Eye (tissue), 1 donor: ENCODE results near the gene SLC10A7.

Source experiments
- DNase-seq: peaks from one replicate; pipeline ENCODE4 v3.0.0-alpha.2; 2015

The SLC10A7 gene

GRCh38 chr4:146294776-146295175 is 227.0 kb downstream of the SLC10A7 start:
- no peak for DNase-seq

GRCh38 chr4:146292508-146292907 is 229.2 kb downstream of the SLC10A7 start:
- DNase-seq = no peak

DNA sequence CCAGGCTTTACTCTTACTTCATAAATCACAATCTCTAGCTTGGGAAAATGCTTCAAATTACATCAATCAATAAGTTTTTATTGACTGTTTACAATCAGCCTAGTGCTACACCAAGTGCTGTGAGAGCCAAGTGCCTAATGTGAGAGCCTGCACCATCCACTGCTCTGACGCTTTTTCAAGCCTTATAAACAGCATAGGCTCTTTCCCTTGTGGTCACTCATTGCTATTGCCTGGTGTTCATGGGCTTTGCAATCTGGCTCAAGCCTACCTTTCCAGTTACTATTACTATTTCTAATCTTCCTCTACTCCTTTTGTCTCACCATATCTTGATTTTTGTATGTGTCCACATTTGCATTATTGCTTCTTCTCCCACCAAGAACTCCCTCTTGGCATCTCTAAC is 230.4 kb downstream of the SLC10A7 start:
- DNase-seq = no peak

DNA sequence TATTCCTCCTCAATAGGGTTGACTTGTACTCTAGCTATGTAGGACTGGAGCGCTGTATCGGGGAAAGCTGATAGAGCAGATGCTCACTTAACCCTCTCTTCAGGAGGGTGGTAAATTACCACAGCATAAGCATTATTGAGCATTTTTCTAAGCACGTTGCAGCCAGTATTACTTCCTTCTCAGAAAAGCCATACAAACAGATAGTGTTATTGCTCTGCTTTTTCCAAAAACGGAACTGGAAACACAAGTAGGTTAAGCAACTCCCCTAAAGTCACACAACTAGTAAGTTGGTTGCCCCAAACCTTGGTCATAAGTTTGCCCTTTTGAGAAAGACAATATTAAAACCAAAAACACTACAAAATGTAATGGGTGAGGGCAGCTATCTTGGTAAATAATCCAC is 233.5 kb downstream of the SLC10A7 start:
- DNase-seq = no peak

GRCh38 chr4:146285037-146285436 is 236.7 kb downstream of the SLC10A7 start:
- DNase-seq = no peak

GRCh38 chr4:146283758-146284651 is 237.7 kb downstream of the SLC10A7 start:
- no peak for DNase-seq

- DNase-seq = no peak
Measured at GRCh38 chr4:146282657-146283056, 239.1 kb downstream of the SLC10A7 start.

GRCh38 chr4:146278986-146279385 is 242.8 kb downstream of the SLC10A7 start:
- no peak for DNase-seq

DNA sequence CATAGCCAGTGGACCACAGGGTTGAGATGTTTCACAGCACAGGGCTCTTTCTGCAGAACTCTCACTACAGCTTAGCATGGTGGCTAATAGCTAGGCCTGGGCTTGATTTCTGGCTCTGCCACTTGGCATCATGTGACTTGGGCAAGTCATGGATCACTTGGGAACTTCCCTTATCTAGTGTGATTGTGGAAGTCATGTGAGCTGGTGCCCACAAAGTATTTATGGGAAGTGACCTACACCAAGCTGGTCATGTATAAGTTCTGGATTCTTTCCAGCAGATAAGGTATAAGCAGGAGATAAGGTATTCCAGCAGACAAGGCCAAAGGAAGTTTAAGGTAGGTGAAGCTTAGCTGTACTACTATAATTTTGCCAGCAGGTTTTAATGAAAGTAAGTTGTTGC is 246.4 kb downstream of the SLC10A7 start:
- DNase-seq = no peak

DNA sequence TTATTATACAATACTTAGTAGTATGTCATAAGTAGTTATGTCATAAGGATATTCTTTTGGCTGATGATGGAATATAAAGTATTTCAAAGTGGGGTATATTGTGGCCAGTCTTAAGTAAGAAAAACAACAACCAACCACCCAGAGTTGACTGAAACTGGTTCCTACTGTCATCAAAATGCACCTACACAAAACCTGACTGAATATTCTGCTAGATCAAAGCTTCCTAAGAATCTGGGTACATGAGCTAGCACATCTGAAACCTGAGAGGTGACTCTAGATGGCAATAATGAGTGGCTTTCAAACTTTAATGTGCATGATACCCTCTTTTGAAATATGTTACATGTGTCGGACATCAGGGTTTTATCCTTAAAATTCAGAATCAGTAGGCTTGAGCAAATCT is 247.0 kb downstream of the SLC10A7 start:
- DNase-seq = no peak

DNA sequence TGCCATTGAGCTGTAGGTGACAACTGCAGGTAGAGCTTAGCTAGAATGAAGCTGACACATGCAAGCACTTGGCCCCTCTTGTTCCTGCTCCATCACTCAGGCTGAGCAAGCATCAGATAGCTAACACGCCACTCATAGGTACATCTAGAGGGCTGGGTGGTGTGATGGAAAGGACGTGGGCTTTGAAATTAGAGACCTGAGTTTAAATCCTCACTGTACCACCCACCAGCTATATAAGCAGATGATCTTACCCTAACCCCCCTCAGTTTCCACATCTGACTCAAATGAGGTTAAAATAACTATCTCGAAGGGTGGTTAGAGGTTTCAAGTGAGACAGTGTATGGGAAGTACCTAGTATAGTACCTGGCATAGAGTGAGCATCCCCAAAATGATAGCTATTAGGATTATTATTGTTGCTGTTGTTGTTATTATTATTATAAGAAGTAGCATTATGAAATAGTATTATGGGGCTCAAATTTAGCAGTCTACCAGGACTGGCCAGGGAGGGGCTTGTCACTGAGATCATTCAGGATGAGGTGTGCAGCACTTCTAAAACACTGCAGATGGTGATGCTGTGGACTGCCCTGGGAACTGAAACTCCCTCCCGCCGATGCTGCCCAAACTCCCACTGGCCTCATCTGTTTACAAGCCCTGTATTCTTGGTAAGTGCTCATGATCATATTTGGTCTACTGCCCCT is 248.4 kb downstream of the SLC10A7 start:
- no peak for DNase-seq

- DNase-seq = no peak
Measured at GRCh38 chr4:146271466-146271865, 250.3 kb downstream of the SLC10A7 start.

GRCh38 chr4:146269228-146269653 is 252.5 kb downstream of the SLC10A7 start:
- DNase-seq = no peak

DNA sequence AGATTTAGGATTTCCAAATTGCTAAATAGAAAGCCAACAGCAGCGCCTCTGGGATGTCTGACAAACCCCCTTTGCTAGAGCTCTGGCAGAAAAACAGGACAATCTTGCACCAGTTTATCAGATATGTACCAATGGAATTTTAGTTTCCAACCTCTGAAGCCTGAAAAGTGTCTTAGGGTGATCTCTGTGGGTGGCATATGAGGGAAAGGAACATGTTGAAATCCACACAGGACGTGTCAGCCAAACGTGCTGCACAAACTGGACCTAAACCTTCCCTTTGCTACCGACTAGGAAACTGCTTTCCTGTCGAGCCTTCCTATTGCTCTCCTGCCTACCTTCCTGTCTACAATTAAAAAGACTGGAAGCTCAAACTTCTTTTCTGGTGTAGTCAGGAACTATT is 253.9 kb downstream of the SLC10A7 start:
- DNase-seq = no peak

- no peak for DNase-seq
Measured at GRCh38 chr4:146265950-146266490, 255.7 kb downstream of the SLC10A7 start.

DNA sequence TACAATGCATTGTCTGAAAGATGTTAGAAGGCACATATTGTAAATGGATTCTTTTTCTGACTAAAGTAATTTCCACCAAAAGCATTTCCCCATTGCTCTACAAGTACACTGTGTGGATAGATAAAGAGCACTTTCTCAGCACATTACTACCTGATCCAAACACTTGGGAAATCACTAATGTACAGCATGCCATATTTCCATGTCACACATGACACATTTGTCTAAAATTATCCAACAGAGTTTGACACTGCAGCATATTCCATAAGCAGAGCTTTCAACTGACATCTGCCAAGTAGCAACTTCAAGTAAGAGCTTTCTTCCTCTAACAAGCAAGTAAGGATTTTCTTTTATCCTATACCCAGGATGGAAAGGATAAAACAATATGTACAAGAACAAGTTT is 257.9 kb downstream of the SLC10A7 start:
- no peak for DNase-seq

GRCh38 chr4:146261041-146261440 is 260.7 kb downstream of the SLC10A7 start:
- no peak for DNase-seq

DNA sequence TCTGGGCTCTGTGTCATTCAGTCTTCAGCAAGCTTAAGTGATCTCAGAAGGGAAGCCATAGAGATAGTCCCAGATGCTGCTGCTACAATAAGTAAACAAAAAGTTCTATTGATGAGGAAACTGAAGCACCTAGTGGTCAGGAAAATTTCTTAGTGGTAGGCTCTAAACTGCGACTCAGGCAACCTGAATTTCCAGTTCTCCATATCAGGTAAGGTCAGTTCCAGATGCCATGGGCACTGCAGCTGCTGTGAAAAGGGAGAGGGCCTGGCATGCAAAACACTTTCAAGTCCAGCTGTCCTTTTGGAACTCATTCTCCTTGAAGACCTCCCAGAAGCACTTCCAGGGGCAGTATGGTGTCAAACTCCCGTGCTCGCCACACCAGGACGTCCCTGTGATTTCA is 261.2 kb downstream of the SLC10A7 start:
- no peak for DNase-seq

- no peak for DNase-seq
Measured at GRCh38 chr4:146257511-146257910, 264.2 kb downstream of the SLC10A7 start.

- no peak for DNase-seq
Measured at GRCh38 chr4:146256328-146256727, 265.4 kb downstream of the SLC10A7 start.

DNA sequence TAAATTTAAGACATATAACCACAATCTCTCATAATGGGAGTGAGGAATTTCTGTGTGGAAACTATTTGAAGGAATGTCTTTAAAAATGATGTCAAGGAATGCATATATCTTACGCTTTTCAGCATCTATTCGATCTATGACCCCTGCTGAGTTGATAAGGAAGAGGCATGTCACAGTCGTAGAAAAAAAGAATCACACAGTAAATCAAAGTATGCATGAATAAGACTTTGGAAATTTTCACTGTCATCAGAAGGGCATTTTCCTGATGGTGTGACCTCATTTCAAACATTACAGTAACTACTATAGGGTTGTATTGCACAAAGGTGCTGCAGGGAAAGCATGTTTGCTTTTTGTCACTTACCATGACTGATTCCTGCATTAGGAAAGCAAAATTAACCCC is 265.9 kb downstream of the SLC10A7 start:
- DNase-seq = no peak

DNA sequence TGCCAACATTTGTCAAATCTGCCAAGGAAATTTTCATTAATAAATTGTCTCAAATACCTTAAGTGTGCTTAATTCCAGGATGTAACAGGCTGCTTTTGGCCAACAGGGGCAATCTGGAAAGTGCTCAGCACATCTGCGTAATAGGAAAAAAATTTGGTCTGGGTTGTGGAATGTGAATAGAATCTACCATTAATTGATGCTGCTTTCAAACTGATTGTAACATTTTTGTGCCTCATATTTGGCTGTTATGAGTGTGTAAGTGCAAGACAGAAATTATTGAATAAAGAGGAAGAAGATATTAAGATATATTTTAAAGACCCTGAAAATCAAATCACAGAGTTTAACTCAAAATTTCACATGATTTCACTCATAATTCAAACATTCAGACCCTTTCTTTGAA is 266.3 kb downstream of the SLC10A7 start:
- DNase-seq = no peak

DNA sequence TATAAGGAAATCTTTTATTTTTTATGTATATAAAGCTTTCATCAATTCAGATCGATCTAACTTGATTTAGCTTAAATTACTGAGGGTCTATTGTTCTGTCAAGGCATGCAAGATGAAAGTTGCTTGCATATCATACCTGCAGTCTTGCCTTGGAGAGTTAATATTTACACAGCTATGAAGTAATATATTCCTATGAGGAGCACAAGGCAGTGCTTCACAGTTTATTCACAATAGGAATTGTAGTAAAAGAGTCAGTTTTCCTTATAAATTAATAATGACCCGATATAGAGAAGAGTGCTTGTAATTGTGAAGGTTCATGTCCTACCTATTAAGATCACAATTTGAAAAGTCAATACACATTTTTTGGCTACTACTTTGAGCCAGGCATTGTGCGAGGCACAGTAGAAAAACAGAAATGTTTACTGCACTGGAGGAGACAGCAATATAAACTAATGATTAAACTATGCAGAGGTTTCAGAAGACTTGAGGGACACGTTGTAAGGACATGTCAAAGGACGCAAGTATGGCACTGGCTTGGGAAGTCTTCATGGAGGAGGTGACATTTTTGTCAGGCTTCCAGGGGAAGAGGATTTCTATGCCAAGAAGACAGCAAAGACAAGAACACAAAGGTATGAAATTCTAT is 268.6 kb downstream of the SLC10A7 start:
- no peak for DNase-seq

DNA sequence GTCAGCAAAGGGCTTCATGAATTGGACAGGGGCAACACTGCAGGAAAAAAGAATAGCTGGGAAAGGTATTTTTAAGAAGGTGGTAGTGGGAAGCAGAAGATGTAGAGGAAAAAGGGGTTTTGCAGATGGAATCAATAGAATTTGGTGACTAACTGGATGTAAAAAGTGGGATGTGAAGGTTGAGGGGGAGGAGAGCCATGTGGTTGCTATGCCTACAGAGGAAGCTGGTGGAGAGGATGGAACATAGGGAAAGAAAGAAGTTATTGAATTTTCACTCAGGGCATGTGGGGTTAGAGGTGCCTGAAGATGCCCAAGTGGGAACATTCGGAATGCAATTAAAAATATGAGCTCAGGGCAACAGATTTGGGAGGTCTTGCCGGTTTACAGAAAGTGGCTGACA is 274.4 kb downstream of the SLC10A7 start:
- no peak for DNase-seq
